GM10266 (cell line): ENCODE results near the gene C1QL4.

Experiments
- DNase-seq: peaks from one replicate; pipeline ENCODE4 v3.0.0; 2012; ENCODE audit errors: extremely low spot score
- TF ChIP-seq, protein P1 (sequence below): IDR thresholded peaks from 2 replicates; pipeline ENCODE4 v1.5.1; 2012; ENCODE audit warnings: mild to moderate bottlenecking, low read depth; ENCODE audit not compliant: control insufficient read depth, insufficient read depth; ENCODE audit errors: missing control alignments

C1QL4 gene

DNA sequence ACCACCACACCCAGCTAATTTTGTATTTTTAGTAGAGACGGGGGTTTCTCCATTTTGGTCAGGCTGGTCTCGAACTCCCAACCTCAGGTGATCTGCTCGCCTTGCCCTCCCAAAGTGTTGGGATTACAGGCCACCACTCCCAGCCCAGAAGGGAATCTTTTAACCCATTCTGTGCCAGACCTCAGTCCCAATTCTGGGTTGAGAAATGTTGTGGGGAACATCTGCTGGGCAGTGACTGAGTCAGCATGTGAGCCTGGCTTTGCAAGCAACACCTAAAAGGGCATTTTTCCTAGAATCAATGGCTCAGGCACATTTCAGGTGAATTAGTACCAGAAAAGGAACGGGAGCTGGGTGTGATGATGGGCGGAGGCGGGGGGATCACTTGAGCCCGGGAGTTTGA is 22.7 kb upstream of the C1QL4 start:
- no peak for DNase-seq
- TF ChIP-seq, protein P1, sequence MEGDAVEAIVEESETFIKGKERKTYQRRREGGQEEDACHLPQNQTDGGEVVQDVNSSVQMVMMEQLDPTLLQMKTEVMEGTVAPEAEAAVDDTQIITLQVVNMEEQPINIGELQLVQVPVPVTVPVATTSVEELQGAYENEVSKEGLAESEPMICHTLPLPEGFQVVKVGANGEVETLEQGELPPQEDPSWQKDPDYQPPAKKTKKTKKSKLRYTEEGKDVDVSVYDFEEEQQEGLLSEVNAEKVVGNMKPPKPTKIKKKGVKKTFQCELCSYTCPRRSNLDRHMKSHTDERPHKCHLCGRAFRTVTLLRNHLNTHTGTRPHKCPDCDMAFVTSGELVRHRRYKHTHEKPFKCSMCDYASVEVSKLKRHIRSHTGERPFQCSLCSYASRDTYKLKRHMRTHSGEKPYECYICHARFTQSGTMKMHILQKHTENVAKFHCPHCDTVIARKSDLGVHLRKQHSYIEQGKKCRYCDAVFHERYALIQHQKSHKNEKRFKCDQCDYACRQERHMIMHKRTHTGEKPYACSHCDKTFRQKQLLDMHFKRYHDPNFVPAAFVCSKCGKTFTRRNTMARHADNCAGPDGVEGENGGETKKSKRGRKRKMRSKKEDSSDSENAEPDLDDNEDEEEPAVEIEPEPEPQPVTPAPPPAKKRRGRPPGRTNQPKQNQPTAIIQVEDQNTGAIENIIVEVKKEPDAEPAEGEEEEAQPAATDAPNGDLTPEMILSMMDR: no peak

DNA sequence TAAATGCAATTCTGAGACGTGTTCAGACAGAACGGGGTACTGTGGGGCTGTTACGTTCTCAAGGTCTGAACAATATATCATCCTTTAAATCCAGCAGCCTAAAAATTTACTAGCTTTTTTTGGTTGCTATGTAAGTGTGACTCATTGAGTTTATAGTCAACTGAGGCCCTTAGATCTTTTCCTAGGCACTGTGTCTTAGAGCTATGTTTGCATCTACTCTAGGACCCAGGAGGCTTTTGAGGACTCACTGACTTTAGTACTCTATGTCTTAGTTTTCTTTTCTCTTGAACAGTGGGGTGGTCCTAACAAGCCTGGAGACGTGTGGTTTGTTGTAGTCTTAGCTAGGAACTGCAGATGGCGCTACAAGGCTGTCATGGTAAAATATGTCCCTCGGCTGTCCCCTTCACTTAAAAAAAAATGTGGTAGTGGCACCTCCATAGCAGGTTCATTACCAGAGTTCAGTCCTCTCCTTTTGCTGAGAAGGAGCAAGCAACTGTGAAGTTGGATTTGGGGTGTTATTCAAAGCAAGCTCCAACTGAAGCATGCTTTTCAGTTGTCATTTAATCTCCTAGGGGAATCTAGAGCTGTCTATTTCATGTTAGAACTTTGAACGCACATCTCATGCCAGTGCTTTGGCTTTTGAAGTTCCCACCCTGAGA is 21.6 kb upstream of the C1QL4 start:
- TF ChIP-seq, protein P1: peak; percentile 82

DNA sequence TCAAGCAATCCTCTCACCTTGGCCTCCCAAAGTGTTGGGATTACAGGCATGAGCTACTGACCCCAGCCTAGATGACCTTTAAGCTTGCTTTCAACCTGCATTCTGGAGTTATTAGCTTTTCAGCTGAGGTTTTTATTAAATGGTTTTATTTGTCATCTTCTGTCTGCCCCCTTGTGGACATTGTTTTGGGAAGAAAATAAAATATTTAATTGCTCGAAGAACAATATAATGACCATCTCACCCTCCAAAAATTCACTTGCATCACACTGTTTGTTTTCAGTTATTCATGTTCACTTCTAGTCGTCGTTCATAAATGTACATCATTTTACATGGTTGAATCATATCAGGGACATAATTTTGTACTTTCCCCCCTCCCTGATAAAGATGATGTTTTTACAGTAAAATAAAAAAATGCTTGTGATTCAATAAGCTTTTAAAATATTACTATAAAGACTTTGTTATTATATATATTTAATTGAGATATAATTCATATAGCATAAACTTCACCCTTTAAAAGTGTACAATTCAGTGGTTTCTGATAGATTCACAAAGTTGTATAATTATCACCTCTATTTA is 20.2 kb upstream of the C1QL4 start:
- no peak for DNase-seq
- TF ChIP-seq, protein P1: peak; percentile 29

More for the DNA sequence above, 21.6 kb upstream of the C1QL4 start:
- DNase-seq: peak; percentile 74

DNA sequence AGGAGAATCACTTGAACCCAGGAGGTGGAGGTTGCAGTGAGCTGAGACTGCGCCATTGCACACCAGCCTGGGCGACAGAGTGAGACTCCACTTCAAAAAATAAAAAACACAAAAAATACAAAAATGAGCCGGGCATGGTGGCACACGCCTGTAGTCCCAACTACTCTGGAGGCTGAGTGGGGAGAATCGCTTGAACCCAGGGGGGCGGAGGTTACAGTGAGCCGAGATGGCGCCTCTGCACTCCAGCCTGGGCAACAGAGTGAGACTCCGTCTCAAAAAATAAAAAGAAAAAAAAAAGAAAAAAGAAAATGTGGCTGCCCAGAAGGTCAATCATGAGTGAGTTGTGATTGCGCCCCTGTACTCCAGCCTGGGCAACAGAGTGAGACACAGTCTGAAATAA is 18.9 kb upstream of the C1QL4 start:
- TF ChIP-seq, protein P1: no peak

DNA sequence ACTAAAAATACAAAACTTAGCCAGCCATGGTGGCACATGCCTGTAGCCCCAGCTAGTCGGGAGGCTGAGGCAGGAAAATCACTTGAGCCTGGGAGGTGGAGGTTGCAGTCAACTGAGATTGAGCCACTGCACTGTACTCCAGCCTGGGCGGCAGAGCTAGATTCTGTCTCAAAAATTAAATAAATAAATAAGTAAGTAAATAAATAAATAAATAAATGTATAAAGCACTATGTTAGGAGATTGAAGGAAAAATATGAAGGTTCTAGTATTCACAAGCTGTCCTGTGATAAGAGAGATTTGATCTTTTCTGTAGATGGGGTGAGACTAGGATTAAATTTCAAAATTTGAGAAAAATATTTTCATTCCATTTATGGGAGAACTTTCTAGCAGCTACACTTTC is 15.4 kb upstream of the C1QL4 start:
- TF ChIP-seq, protein P1: no peak
- no peak for DNase-seq

More for the DNA sequence above, 18.9 kb upstream of the C1QL4 start:
- no peak for DNase-seq

DNA sequence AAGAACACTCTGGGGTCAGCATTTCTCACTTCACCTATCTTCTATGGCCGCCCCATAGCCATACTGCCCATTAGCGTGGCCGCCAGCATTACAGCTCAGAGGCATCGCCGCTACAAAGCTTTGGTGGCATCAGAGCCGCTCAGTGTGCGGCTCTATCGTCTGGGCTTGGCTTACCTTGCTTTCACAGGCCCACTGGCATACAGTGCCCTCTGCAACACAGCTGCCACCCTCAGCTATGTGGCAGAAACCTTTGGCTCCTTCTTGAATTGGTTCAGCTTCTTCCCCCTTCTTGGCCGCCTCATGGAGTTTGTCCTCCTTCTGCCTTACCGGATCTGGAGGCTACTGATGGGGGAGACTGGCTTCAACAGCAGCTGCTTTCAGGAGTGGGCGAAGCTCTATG is 12.3 kb upstream of the C1QL4 start:
- DNase-seq: no peak
- TF ChIP-seq, protein P1: no peak

DNA sequence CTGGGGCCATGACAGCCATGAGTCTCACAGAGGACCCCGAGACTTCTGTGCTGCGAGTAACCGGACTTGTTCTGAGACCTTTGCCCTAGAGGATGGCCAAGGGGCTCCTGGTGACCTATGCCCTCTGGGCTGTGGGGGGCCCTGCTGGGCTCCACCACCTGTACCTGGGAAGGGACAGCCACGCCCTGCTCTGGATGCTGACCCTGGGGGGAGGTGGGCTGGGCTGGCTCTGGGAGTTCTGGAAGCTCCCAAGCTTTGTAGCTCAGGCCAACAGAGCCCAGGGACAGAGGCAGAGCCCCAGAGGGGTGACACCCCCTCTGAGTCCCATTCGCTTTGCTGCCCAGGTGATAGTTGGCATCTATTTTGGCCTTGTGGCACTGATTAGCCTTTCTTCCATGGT is 11.8 kb upstream of the C1QL4 start:
- no peak for DNase-seq

More for the DNA sequence above, 11.8 kb upstream of the C1QL4 start:
- TF ChIP-seq, protein P1: no peak
